ENCODE data around the gene MTLN. TPM values are rescaled to one million over a fixed set of nuclear protein-coding genes. Genes with fewer than 3 reads are reported as not detected.

MTLN gene
- total and polyA plus RNA-seq, 2 of the 13 experiments (the other 11 are each of a cell fraction or from before 2014, with no cell fraction given): 37.1 to 50.4 TPM

GRCh38 chr2:110204408-110205385, 7.7 kb downstream of the MTLN start, which contains the start of gene NPHP1 (continued):
- TF ChIP-seq GTF3A (CRISPR knock-in tag; conservative IDR thresholded peaks at IDR 0.05) (no peak), DZIP1 (CRISPR knock-in tag; IDR thresholded peaks at IDR 0.05) (peak; percentile 62; the same call in 1 of the 2 replicates), FOXK1 (CRISPR knock-in tag; IDR thresholded peaks at IDR 0.05; ENCODE audit: borderline replicate concordance, low read depth) (peak; percentile 88; the same call in 1 of the 2 replicates), ETV5 (CRISPR knock-in tag; IDR thresholded peaks at IDR 0.05; ENCODE audit: borderline replicate concordance) (peak; percentile 39; the same call in 1 of the 2 replicates), EED (CRISPR knock-in tag; IDR thresholded peaks at IDR 0.05) (no peak), THAP11 (CRISPR knock-in tag; IDR thresholded peaks at IDR 0.05) (peak; percentile 92), ESRRA (CRISPR knock-in tag; IDR thresholded peaks at IDR 0.05; ENCODE audit: low read depth) (0 out of 2 replicates have a peak, but pooled peaks have one; percentile 33), PPARG (CRISPR knock-in tag; conservative IDR thresholded peaks at IDR 0.05) (0 out of 2 replicates have a peak, but pooled peaks have one; percentile 37), BHLHE40 (IDR thresholded peaks at IDR 0.05; ENCODE audit: low read length) (0 out of 2 replicates have a peak, but pooled peaks have one; percentile 50), ZNF292 (CRISPR knock-in tag; IDR thresholded peaks at IDR 0.05; ENCODE audit: borderline replicate concordance, low read depth) (peak; percentile 62; the same call in 1 of the 2 replicates), IKZF5 (CRISPR knock-in tag; IDR thresholded peaks at IDR 0.05) (peak; percentile 66; the same call in 1 of the 2 replicates), ZNF354B (CRISPR knock-in tag; IDR thresholded peaks at IDR 0.05) (no peak), SIN3B (IDR thresholded peaks at IDR 0.05; ENCODE audit: low read length) (peak; percentile 80), ZNF335 (CRISPR knock-in tag; IDR thresholded peaks at IDR 0.05) (no peak), ELF3 (CRISPR knock-in tag; IDR thresholded peaks at IDR 0.05) (peak; percentile 64), ZNF672 (CRISPR knock-in tag; IDR thresholded peaks at IDR 0.05) (no peak), ZNF574 (CRISPR knock-in tag; IDR thresholded peaks at IDR 0.05) (peak; percentile 87), NFRKB (IDR thresholded peaks at IDR 0.05) (no peak), FOXC1 (CRISPR knock-in tag; IDR thresholded peaks at IDR 0.05; ENCODE audit: borderline replicate concordance) (peak; percentile 80; the same call in 1 of the 2 replicates), IRF9 (CRISPR knock-in tag; IDR thresholded peaks at IDR 0.05; ENCODE audit: borderline replicate concordance) (peak; percentile 74; the same call in 1 of the 2 replicates), ZNF10 (CRISPR knock-in tag; IDR thresholded peaks at IDR 0.05; ENCODE audit: borderline replicate concordance, low read depth) (no peak), ZFP36L1 (CRISPR knock-in tag; IDR thresholded peaks at IDR 0.05) (no peak)

Measured in HepG2 (cell line).